GM21786 (cell line): ENCODE measurements around the gene FTSJ1.
"Not testable (repeated sequence)": the region's sequence is repeated elsewhere in the genome, so short reads cannot be mapped to it uniquely, and the experiment has no call there.

Experiments used
- ATAC-seq: cut with Tn5 transposase; IDR thresholded peaks from one replicate; pipeline ENCODE4 v1.9.1; 2021; ENCODE audit not compliant: unreplicated experiment

Gene FTSJ1

GRCh38 chrX:48492293-48492910 is 16.4 kb downstream of the FTSJ1 start:
- ATAC-seq = no peak

- ATAC-seq = no peak
Observed at GRCh38 chrX:48493890-48494364, 17.9 kb downstream of the FTSJ1 start.

GRCh38 chrX:48496660-48497059 is 20.7 kb downstream of the FTSJ1 start:
- ATAC-seq = no peak

GRCh38 chrX:48497871-48498270 is 21.9 kb downstream of the FTSJ1 start:
- no peak for ATAC-seq

GRCh38 chrX:48498374-48498809 is 22.4 kb downstream of the FTSJ1 start:
- ATAC-seq = no peak

- no peak for ATAC-seq
Observed at GRCh38 chrX:48504261-48504660, 28.3 kb downstream of the FTSJ1 start.

GRCh38 chrX:48505481-48505880 is 29.5 kb downstream of the FTSJ1 start:
- no peak for ATAC-seq

GRCh38 chrX:48507246-48507645 is 31.2 kb downstream of the FTSJ1 start:
- no peak for ATAC-seq

GRCh38 chrX:48508400-48509244 is 32.6 kb downstream of the FTSJ1 start, which contains the start of gene PORCN:
TSS of gene PORCN (plus strand) at chrX:48508992. CDS start at chrX:48509821, 829 bp downstream.
- ATAC-seq = peak; percentile 78

GRCh38 chrX:48509245-48509590 is 33.2 kb downstream of the FTSJ1 start:
- ATAC-seq = no peak

GRCh38 chrX:48509619-48510018 is 33.6 kb downstream of the FTSJ1 start:
- no peak for ATAC-seq

GRCh38 chrX:48511560-48511959 is 35.6 kb downstream of the FTSJ1 start:
- ATAC-seq = no peak

GRCh38 chrX:48512371-48512935 is 36.5 kb downstream of the FTSJ1 start:
- ATAC-seq = no peak

GRCh38 chrX:48513670-48514069 is 37.7 kb downstream of the FTSJ1 start:
- no peak for ATAC-seq

GRCh38 chrX:48514126-48514806 is 38.3 kb downstream of the FTSJ1 start:
- ATAC-seq = no peak

- ATAC-seq = no peak
Observed at GRCh38 chrX:48514868-48515460, 39.0 kb downstream of the FTSJ1 start.

GRCh38 chrX:48515842-48516241 is 39.8 kb downstream of the FTSJ1 start:
- ATAC-seq = no peak

GRCh38 chrX:48516285-48516684 is 40.3 kb downstream of the FTSJ1 start:
- no peak for ATAC-seq

GRCh38 chrX:48516987-48517386 is 41.0 kb downstream of the FTSJ1 start:
- ATAC-seq = no peak

GRCh38 chrX:48519481-48519880 is 43.5 kb downstream of the FTSJ1 start:
- not testable (repeated sequence) for ATAC-seq

GRCh38 chrX:48520455-48520854 is 44.5 kb downstream of the FTSJ1 start:
- ATAC-seq = no peak
